Measurements from ENCODE around the gene RELA. TPM values are rescaled to one million over a fixed set of nuclear protein-coding genes. Genes with fewer than 3 reads are reported as not detected.

RELA gene
- total and polyA plus RNA-seq, 2 of the 13 experiments (the other 11 are each of a cell fraction or from before 2014, with no cell fraction given): 21.4 to 40.5 TPM

DNA sequence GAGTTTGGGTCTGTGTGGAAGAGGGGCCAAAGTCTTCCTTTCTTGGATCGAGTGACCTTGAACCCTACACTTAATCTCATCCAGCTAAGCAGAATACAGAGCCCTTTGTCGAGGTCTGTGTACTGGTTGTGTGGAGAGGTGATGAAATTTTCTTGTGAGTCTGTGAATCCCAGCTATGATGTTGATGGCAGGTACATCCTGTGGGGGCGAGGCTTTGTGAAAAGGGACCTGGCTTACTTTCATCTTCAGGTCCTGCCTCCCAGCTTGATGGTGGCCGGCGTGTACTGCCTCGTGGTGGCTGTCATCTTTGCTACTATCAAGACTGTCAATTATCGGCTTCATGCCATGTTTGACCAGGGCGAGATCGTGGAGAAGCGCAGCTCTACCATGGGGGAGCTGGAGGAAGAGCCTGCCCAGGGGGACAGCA, 46.1 kb downstream of the RELA start (continued):
- TF ChIP-seq FOSL2 (CRISPR knock-in tag; IDR thresholded peaks at IDR 0.05) (0 out of 2 replicates have a peak, but pooled peaks have one; percentile 29), ZNF138 (CRISPR knock-in tag; IDR thresholded peaks at IDR 0.05; ENCODE audit: low read depth) (no peak), REXO4 (CRISPR knock-in tag; IDR thresholded peaks at IDR 0.05; ENCODE audit: borderline replicate concordance) (no peak), STAT5B (CRISPR knock-in tag; IDR thresholded peaks at IDR 0.05) (no peak), CCAR2 (optimal IDR thresholded peaks at IDR 0.05; ENCODE audit: low read depth, low read length) (no peak), ZMYM4 (CRISPR knock-in tag; IDR thresholded peaks at IDR 0.05) (no peak), ZNF550 (CRISPR knock-in tag; IDR thresholded peaks at IDR 0.05; ENCODE audit: borderline replicate concordance) (no peak), SRSF9 (IDR thresholded peaks at IDR 0.05; ENCODE audit: borderline replicate concordance, insufficient read depth, low read depth, low read length, poor library complexity, severe bottlenecking) (no peak), ZFP1 (CRISPR knock-in tag; IDR thresholded peaks at IDR 0.05) (no peak), POLR2AphosphoS2 (IDR thresholded peaks at IDR 0.05; ENCODE audit: low read depth, low read length) (peak; percentile 80; the same call in 1 of the 2 replicates), ZNF879 (CRISPR knock-in tag; IDR thresholded peaks at IDR 0.05) (no peak), ZNF775 (CRISPR knock-in tag; IDR thresholded peaks at IDR 0.05; ENCODE audit: borderline replicate concordance) (no peak)
- TF ChIP-seq, protein P1, sequence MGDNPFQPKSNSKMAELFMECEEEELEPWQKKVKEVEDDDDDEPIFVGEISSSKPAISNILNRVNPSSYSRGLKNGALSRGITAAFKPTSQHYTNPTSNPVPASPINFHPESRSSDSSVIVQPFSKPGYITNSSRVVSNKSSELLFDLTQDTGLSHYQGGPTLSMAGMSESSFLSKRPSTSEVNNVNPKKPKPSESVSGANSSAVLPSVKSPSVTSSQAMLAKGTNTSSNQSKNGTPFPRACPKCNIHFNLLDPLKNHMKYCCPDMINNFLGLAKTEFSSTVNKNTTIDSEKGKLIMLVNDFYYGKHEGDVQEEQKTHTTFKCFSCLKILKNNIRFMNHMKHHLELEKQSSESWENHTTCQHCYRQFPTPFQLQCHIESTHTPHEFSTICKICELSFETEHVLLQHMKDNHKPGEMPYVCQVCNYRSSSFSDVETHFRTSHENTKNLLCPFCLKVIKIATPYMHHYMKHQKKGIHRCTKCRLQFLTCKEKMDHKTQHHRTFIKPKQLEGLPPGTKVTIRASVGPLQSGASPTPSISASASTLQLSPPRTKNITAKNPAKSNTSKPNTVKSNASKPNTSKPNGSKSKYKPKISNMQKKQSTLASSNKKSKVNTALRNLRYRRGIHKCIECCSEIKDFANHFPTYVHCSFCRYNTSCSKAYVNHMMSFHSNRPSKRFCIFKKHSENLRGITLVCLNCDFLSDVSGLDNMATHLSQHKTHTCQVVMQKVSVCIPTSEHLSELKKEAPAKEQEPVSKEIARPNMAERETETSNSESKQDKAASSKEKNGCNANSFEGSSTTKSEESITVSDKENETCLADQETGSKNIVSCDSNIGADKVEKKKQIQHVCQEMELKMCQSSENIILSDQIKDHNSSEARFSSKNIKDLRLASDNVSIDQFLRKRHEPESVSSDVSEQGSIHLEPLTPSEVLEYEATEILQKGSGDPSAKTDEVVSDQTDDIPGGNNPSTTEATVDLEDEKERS (CRISPR knock-in tag; IDR thresholded peaks at IDR 0.05): no peak
- TF ChIP-seq, protein P2, sequence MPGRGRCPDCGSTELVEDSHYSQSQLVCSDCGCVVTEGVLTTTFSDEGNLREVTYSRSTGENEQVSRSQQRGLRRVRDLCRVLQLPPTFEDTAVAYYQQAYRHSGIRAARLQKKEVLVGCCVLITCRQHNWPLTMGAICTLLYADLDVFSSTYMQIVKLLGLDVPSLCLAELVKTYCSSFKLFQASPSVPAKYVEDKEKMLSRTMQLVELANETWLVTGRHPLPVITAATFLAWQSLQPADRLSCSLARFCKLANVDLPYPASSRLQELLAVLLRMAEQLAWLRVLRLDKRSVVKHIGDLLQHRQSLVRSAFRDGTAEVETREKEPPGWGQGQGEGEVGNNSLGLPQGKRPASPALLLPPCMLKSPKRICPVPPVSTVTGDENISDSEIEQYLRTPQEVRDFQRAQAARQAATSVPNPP (CRISPR knock-in tag; IDR thresholded peaks at IDR 0.05): 0 out of 2 replicates have a peak, but pooled peaks have one; percentile 44
- TF ChIP-seq, protein P3, sequence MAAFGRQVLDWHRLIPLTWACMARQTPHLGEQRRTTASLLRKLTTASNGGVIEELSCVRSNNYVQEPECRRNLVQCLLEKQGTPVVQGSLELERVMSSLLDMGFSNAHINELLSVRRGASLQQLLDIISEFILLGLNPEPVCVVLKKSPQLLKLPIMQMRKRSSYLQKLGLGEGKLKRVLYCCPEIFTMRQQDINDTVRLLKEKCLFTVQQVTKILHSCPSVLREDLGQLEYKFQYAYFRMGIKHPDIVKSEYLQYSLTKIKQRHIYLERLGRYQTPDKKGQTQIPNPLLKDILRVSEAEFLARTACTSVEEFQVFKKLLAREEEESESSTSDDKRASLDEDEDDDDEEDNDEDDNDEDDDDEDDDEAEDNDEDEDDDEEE (CRISPR knock-in tag; IDR thresholded peaks at IDR 0.05): no peak
- TF ChIP-seq, protein P4, sequence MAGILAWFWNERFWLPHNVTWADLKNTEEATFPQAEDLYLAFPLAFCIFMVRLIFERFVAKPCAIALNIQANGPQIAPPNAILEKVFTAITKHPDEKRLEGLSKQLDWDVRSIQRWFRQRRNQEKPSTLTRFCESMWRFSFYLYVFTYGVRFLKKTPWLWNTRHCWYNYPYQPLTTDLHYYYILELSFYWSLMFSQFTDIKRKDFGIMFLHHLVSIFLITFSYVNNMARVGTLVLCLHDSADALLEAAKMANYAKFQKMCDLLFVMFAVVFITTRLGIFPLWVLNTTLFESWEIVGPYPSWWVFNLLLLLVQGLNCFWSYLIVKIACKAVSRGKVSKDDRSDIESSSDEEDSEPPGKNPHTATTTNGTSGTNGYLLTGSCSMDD (CRISPR knock-in tag; IDR thresholded peaks at IDR 0.05): no peak
- TF ChIP-seq, protein P5, sequence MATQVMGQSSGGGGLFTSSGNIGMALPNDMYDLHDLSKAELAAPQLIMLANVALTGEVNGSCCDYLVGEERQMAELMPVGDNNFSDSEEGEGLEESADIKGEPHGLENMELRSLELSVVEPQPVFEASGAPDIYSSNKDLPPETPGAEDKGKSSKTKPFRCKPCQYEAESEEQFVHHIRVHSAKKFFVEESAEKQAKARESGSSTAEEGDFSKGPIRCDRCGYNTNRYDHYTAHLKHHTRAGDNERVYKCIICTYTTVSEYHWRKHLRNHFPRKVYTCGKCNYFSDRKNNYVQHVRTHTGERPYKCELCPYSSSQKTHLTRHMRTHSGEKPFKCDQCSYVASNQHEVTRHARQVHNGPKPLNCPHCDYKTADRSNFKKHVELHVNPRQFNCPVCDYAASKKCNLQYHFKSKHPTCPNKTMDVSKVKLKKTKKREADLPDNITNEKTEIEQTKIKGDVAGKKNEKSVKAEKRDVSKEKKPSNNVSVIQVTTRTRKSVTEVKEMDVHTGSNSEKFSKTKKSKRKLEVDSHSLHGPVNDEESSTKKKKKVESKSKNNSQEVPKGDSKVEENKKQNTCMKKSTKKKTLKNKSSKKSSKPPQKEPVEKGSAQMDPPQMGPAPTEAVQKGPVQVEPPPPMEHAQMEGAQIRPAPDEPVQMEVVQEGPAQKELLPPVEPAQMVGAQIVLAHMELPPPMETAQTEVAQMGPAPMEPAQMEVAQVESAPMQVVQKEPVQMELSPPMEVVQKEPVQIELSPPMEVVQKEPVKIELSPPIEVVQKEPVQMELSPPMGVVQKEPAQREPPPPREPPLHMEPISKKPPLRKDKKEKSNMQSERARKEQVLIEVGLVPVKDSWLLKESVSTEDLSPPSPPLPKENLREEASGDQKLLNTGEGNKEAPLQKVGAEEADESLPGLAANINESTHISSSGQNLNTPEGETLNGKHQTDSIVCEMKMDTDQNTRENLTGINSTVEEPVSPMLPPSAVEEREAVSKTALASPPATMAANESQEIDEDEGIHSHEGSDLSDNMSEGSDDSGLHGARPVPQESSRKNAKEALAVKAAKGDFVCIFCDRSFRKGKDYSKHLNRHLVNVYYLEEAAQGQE (IDR thresholded peaks at IDR 0.05; ENCODE audit: borderline replicate concordance in 1 of 2, low read depth in 1 of 2, low read length in 2 of 2): no peak

Data from HepG2 (cell line).